ENCODE measurements around the gene SPDYE17. TPM values are rescaled to one million over a fixed set of nuclear protein-coding genes. Genes with fewer than 3 reads are reported as not detected.
"Not testable (repeated sequence)": the region's sequence is repeated elsewhere in the genome, so short reads cannot be mapped to it uniquely, and the experiment has no call there.

The SPDYE17 gene
- total RNA-seq, 1 donor from 2014 or later: not detected

DNA sequence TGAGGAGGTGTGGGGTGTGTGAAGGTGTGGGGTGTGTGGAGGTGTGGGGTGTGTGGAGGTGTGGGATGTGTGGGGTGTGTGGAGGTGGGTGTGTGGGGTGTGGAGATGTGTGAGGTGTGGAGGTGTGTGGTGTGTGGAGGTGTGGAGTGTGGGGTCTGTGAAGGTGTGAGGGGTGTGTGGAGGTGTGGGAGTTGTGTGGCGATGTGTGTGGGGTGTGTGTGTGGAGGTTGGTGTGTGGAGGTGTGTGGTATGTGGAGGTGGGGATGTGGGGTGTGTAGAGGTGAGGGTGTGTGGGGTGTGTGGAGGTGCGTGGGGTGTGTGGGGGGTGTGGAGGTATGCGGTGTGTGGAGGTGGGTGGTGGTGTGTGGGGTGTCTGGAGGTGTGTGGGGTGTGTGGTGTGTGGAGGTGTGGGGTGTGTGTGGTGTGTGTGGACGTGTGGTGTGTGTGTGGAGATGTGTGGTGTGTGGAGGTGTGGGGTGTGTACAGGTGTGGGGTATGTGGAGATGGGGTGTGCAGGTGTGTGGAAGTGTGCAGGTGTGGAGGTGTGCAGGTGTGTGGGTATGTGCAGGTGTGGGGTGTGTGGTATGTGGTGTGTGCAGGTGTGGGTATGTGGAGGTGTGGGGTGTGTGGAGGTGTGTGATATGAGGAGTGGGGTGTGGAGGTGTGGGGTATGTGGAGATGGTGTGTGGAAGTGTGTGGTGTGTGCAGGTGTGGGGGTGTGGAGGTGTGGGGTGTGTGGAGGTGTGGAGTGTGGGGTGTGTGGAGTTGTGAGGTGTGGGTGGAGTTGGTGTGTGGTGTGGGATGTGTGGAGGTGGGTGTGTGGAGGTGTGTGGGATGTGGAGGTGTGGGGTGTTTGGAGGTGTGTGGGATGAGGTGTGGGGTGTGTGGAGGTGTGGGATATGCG is 34.5 kb downstream of the SPDYE17 start:
- DNase-seq (ENCODE audit: low spot score in 2 of 2): no peak
- Histone ChIP-seq H3K4me3 (no peak overlapping the region), H3K27ac (no peak overlapping the region), H3K4me1 (no peaks in the 10 kb centered on the region), H3K9me3 (no peaks in the 10 kb centered on the region), H3K27me3 (no peaks in the 10 kb centered on the region), H3K36me3 (peaks cover 5 to 11% of the 10 kb centered on the region in 2 donors)
- intact Hi-C loops (cut with DNase I): no loop called here
- no peak for TF ChIP-seq CTCF (IDR thresholded peaks at IDR 0.05)

GRCh38 chr7:76996932-76997331 is 35.2 kb downstream of the SPDYE17 start:
- H3K4me1 ChIP-seq; H3K4me3 ChIP-seq; DNase-seq (ENCODE audit: low spot score in 2 of 2); H3K9me3 ChIP-seq; H3K36me3 ChIP-seq; intact Hi-C loops (cut with DNase I); H3K27ac ChIP-seq; H3K27me3 ChIP-seq: not testable (repeated sequence)

- intact Hi-C loops (cut with DNase I): not testable (repeated sequence)
Observed at GRCh38 chr7:76994286-76994685, 37.9 kb downstream of the SPDYE17 start.

DNA sequence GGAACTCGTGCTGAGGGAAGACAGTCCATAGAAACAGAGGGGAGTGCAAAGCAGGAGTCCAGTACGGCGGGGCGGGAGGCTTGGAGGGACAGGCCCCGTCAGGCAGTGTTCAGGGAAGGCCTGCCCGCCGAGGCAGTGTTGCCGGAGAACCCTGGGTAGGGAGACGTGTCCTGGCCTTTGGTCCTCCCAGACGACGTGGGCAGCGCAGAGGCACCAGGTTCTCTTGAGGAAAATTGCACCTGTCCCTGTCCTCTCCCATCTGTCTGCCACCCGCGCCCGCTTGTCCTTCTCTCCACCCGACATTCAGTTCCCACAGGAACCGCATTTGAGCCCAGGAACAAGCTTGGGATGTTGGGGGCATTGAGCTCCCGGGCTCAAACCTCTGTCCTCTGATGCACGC is 38.3 kb downstream of the SPDYE17 start:
- H3K4me3 ChIP-seq; H3K27me3 ChIP-seq; H3K9me3 ChIP-seq; H3K27ac ChIP-seq; intact Hi-C loops (cut with DNase I); H3K36me3 ChIP-seq; H3K4me1 ChIP-seq; DNase-seq (ENCODE audit: low spot score in 2 of 2): not testable (repeated sequence)

More at GRCh38 chr7:76994286-76994685, 37.9 kb downstream of the SPDYE17 start:
- not testable (repeated sequence) for H3K4me1 ChIP-seq; H3K27ac ChIP-seq; H3K9me3 ChIP-seq; H3K4me3 ChIP-seq; H3K27me3 ChIP-seq; H3K36me3 ChIP-seq; DNase-seq (ENCODE audit: low spot score in 2 of 2)

GRCh38 chr7:76992871-76993270 is 39.3 kb downstream of the SPDYE17 start:
- H3K36me3 ChIP-seq; H3K4me1 ChIP-seq; intact Hi-C loops (cut with DNase I); DNase-seq (ENCODE audit: low spot score in 2 of 2); H3K9me3 ChIP-seq; H3K27ac ChIP-seq; H3K4me3 ChIP-seq; H3K27me3 ChIP-seq: not testable (repeated sequence)

DNA sequence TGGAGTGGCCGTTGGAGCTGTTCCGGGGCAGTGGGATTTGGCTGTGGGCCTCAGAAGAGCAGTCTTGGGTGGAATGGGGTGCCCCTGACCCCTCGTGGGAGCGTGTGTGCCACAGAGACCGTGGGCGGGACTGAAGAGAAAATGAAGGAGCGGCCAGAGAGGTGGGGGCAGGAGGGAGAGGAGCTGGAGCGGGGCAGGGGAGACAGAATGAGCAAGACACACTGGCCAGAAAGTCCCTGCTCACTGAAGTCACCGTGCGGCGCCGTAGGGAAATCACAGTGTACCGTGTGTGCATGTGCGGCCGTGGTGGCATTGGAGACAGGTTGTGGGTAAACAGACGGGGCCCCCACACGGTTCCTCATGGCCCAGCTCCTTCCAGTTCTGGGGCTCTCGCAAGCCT is 40.0 kb downstream of the SPDYE17 start:
- DNase-seq (ENCODE audit: low spot score in 2 of 2); intact Hi-C loops (cut with DNase I): not testable (repeated sequence)

GRCh38 chr7:76990202-76990601 is 42.0 kb downstream of the SPDYE17 start:
- DNase-seq (ENCODE audit: low spot score in 2 of 2); H3K9me3 ChIP-seq; H3K27me3 ChIP-seq; H3K4me3 ChIP-seq; H3K4me1 ChIP-seq; H3K27ac ChIP-seq; intact Hi-C loops (cut with DNase I); H3K36me3 ChIP-seq: not testable (repeated sequence)

More for the DNA sequence above, 40.0 kb downstream of the SPDYE17 start:
- H3K27me3 ChIP-seq, H3K4me1 ChIP-seq, H3K36me3 ChIP-seq, H3K27ac ChIP-seq, H3K4me3 ChIP-seq, H3K9me3 ChIP-seq: not testable (repeated sequence)

DNA sequence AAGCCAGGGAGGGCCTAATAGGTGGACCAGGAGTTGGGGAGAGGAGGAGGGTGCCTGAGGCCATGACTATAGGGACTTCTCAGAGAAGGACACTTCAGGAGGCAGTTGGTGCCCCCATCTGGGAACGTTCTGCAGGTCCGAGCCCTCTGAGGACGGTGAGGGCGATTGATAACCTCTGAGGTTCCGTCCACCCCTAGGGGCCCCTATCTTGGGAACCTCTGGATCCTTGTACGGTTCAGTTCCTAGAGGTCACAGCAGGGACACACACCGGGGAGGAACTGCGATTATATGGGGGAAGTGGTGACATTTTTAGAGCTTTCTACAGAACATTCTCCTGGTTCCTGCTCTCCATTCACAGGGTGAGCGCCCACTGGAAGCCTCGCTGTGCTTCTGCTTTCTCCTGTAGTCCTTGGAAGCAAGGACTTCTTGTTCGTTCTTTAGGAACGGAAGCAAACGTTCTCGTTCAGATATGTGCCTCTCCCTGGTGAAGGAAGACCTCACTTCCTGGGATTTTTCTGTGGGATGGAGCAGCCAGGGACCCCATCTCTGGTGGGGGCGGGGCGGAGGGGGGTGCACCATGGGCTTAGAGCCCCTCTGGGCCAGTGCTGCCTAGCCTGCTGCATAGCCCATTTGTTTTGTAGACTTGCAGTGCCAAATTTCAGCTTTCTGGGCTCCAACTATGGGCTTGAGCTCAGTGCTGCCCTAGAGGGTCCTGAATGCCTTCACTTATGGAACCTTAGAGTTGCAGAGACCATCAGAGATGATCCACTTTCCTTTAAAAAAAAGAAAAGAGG is 46.0 kb downstream of the SPDYE17 start:
- H3K9me3 ChIP-seq; intact Hi-C loops (cut with DNase I); H3K4me1 ChIP-seq; H3K4me3 ChIP-seq; H3K27ac ChIP-seq; DNase-seq (ENCODE audit: low spot score in 2 of 2); H3K27me3 ChIP-seq; H3K36me3 ChIP-seq: not testable (repeated sequence)

DNA sequence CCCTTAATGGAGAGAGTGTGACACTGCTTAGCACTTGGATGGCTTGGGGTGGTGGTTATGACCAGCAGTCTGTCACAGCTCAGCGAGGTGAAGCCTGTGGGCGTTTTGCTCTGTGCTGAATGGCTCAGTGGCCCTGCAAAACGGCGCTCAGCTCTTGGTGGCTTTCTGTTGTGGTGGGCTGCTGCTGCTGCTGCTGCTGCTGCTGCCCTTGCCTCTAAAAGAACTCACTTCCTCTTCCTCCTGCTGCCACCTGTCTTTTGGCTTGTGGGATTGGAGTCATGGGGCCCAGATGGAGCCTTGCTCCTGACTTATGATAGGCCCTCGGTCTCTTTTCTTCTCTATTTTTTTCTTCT is 47.4 kb downstream of the SPDYE17 start:
- DNase-seq (ENCODE audit: low spot score in 2 of 2); H3K9me3 ChIP-seq; H3K4me1 ChIP-seq; H3K36me3 ChIP-seq; H3K27me3 ChIP-seq; H3K4me3 ChIP-seq; intact Hi-C loops (cut with DNase I); H3K27ac ChIP-seq: not testable (repeated sequence)

DNA sequence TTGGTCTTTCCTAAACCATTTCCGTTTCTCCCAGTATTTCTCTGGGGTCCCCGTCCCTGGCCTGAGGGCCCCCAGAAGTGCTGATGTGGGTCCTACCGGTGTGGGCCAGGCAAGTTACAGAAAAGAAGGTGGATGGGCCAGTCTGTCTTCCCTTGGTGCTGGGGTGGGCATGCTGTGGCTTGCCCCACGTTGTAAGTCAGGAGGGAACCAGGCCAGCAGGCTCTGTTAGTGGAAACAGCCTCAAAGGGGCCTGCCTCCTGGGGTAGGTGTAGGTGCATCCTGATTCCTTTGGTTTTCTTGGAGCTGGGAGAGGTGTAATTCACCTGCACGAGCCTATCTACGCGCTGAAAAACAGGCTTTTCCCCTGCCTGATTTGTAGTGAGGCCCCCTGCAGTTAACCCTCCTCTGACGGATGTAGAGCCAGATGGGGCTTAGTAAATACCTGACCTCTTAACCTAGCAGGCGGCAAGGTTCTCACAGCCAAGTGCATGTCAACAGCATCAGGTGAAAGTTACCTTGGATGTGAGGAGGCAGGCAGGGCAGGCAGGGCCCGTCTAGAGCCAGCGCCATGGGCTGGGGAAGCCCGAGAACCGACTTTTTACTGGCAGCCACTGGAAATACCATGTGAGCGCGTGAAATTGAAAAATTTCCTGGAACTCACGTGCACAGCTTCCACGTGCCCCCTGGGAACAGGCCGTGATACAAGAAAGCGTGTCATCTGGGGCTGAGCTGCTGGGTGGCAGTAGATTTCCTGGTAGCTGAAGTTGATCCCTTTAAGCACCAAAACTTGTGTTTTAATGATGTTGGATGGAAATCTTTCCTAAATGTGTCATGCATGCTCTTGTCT is 48.0 kb downstream of the SPDYE17 start:
- H3K9me3 ChIP-seq; H3K4me3 ChIP-seq; DNase-seq (ENCODE audit: low spot score in 2 of 2); intact Hi-C loops (cut with DNase I); H3K4me1 ChIP-seq; H3K27me3 ChIP-seq; H3K27ac ChIP-seq; H3K36me3 ChIP-seq: not testable (repeated sequence)

GRCh38 chr7:76983333-76983732 is 48.8 kb downstream of the SPDYE17 start:
- H3K4me1 ChIP-seq; DNase-seq (ENCODE audit: low spot score in 2 of 2); H3K27ac ChIP-seq; H3K27me3 ChIP-seq; intact Hi-C loops (cut with DNase I); H3K9me3 ChIP-seq; H3K36me3 ChIP-seq; H3K4me3 ChIP-seq: not testable (repeated sequence)

DNA sequence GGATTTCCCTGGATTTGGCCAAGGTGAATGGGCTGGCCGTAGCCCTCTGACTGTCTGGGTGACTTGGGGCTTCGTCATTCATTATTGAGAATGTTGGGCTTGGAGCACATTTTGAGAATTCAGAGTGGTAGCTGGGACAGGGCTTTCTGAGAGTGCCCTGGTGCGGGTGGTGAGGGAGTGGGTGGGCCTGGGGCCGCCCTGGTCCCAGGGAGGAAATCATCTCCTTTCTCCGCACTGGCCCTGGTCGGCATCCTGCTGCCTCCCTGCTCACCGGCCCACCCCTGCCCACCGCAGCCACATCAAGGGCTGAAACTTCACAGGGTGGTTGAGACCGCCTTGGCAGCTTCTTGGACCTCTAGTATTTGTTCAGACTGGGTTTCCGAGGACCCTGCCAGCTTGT is 49.7 kb downstream of the SPDYE17 start:
- H3K4me1 ChIP-seq; H3K36me3 ChIP-seq; H3K27ac ChIP-seq; DNase-seq (ENCODE audit: low spot score in 2 of 2); intact Hi-C loops (cut with DNase I); H3K27me3 ChIP-seq; H3K9me3 ChIP-seq; H3K4me3 ChIP-seq: not testable (repeated sequence)

Data from ascending aorta (tissue), 2 donors.